ENCODE results near the gene CETP.
"Not testable (repeated sequence)": the region's sequence is repeated elsewhere in the genome, so short reads cannot be mapped to it uniquely, and the experiment has no call there.

Gene CETP

DNA sequence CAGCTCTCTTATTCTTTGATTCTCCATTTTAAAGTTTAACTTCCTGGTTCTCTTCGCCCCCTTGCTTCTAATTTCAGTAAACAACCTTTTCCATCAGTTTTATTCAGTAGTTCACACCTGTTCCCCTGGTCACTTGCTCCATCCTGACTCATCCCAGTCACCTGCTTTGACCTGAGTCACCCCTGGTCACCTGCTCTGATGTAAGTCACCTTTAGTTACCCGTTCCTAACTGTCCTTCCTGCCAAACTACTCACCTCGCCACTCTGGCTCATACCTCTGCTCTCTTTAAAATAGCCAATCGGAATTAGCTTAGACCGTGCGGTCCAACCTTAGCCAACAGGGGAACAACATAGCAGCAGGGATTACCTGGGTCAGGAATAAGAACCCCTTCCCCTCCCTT is 22.9 kb downstream of the CETP start:
- no peak for DNase-seq

DNA sequence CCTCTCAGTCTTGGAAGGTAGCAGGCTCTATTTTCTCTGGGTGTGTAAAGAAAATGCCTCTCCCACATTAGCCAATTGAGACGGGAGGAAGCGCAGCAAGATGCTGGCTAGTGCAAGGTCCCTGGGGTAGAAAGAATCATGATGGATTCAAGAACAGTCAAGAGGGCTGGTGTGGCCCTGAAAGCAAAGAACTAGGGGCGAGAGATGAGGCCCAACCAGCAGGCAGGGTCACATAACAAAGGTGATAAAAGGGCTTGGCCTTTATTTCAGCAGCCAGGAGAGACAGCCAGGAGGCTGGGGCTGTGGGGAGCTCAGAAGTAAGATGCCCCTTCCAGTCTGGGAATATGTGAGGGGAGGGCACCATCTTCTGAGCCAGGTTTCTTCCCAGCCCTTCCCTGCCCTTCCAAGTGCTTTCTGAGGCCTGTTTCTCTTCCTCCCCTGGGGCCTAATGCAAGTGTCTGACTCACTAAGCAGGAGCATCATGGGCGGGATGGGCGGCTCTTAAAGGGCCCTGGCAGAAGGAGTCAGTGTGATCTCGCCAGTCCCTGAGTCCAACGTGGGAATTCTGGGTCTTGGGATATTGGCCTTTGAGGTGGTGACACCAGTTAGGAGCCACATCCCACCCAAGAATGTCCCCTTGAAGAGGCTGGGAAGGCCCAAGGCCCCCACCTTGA is 23.7 kb downstream of the CETP start:
- no peak for DNase-seq

DNA sequence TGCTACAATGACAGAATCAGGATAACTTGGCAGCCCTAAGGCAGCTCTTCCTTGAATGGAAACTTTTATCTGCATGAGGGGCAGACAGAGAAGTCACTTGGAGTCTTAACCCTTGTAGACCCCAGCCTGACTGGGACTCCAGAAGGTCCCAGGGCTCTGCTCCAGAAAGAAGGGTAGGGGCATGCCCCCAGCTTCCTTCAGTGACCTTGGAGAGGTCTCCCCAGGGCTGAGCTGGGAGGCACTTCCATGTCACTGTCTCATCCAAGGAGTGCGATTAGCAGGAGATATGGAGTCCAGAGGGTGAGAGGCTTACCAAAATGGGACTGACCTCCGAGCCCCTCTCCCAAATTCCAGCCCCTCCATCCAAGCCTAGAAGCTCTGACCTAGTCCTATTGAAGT is 24.2 kb downstream of the CETP start:
- DNase-seq = no peak

DNA sequence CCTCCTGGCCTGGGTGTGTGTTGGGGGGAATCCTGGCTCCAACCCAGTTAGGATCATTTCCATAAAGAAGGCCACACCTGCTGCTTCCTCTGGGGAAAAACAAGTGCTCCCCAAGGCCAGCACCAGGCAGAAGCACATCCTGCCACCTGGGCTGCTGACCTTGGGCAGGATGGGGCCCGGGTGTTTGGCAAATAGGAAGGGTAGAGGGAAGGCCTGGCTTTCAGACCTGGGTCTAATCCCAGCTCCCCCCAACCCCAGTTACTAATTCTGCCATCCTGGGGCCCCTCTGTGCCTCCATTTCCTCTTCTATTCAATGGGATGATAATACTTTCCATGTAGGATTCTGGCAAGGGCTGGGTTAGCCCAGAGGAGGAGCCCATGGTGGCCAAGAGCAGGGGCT is 24.6 kb downstream of the CETP start:
- no peak for DNase-seq

DNA sequence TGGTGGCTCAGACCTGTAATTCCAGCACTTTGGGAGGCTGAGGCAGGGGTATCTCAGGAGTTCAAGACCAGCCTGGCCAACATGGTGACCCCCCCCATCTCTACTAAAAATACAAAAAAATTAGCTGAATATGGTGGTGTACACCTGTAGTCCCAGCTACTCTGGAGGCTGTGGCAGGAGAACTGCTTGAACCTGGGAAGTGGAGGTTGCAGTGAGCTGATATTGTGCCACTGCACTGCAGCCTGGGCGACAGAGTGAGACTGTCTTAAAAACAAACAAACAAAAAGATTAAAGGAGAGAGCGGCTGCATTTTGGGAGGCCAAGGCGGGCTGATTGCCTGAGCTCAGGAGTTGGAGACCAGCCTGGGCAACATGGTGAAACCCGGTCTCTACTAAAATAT is 25.2 kb downstream of the CETP start:
- not testable (repeated sequence) for DNase-seq

DNA sequence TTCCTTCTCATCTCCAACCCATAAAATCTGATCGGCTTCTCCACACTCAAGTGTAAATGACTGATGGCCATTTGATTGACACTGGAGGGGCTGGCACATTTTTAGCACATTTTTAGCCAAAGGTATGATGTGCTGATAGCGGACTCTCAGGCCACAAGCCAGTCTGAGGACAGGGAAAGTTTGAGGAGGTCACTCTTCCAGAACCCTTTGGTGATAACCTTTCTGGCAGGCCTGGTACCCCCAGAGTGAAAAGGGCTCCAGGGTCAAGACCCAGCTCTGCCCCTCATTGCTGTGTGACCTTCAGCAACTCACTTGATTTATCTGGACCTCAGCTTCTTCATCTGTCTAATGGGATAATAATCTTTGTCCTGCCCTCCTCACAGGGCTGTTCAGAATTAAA is 25.9 kb downstream of the CETP start:
- DNase-seq = no peak

DNA sequence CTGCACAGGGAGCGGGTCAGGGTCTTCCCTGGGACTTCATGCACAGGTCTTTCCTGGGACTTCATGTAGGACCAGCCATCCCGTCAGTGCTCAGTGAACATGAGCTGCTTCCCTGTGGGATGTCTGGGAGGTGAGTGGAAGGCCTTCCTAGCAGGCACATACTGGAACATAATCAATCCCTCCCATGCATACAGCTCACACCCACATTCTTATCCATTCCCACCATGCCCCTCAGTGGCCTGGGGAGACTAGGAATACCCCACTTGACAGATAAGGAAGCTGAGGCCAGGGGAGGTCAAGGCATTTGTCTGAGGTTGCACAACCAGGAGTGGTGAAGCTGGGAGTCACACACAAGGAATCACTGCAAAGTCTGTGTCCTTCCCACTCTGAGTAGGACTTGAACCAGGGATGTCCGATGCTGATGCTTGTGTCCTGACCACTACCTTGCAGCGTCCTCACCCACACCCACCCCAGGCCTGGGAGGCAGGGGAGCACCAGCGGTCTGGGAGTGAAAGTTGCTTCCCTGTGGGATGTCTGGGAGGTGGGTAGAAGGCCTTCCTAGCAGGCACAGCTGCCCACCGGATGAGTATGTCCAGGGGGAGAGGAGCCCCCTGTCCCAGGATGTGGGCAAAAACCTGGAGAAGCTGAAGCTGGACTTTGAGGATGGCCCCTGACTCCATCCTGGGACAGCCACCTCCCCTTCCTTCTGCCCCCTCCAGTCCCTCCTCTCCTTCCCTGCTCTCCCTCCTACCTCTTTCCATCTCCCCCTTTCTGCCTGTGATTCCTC is 26.6 kb downstream of the CETP start:
- no peak for DNase-seq

DNA sequence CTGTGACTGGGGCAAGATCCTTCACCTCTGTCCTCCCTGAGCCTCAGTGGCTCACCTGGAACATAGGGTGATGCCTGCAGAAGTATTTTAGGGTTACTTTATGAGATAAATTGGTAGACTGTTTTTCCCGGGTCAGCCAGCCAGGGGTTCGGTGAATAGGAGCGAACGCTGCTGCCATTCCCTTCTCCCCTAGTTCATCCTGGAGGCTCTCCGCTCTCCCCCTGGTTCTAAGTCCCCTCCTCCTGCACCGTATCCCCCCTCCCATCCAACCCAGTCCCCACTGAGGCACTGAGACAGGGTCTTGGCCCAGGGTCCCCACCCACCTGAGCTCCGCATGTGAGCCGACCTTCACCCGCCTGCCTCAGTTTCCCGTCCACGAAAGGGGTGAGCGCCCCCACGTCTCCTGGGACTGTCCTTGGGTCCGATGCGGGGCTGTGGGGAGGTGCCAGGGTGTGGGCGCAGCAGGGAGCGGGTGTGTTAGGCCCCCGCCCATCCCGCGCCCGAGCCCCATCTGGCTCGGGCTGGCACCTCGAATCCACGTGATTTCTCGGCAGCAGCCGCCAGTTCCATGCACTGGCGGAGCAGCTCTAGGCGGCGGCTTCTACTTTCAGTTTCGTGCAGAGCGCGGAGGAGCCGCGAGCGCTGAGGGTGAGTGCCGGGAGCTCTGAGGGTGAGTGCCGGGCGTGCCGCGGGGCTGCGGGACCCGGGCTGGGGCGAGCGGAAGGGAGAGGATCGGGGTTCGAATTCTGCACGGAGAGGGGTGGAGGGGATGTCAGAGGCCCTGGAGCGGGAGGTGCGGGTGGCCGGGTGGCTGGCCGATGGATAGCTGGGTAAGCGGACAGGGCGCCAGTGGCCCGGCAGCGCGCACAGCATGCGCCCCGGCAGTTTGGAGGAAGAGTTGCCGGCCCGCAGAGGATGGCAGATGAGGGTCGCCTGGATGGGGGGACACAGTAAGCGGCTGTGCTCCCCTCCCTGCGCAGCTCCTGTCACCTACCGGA is 27.5 kb downstream of the CETP start, which contains the start of gene NLRC5:
TSS of gene NLRC5 (plus strand) at position 610 of the 998 bp plus-strand sequence. CDS start 31,156 bp downstream, outside the sequence.
- peak; percentile 23 for DNase-seq

DNA sequence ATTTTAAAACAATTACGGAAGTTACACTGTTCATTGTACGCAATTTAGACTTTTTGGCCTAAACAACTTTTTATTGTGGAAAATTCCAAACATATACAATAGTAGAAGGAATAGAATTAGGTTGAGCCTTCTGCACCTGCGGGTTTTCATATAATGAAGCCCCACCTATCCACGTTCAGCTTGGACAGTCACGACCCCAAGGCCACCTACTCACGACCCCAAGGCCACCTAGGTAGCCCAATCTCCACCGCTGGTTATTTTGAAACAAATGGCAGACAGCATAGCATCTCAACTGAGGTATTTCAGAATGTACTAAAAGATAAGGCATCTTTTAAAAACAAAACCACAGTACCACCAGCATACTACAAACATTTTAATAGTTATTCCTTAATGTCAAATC is 28.2 kb downstream of the CETP start:
- no peak for DNase-seq

DNA sequence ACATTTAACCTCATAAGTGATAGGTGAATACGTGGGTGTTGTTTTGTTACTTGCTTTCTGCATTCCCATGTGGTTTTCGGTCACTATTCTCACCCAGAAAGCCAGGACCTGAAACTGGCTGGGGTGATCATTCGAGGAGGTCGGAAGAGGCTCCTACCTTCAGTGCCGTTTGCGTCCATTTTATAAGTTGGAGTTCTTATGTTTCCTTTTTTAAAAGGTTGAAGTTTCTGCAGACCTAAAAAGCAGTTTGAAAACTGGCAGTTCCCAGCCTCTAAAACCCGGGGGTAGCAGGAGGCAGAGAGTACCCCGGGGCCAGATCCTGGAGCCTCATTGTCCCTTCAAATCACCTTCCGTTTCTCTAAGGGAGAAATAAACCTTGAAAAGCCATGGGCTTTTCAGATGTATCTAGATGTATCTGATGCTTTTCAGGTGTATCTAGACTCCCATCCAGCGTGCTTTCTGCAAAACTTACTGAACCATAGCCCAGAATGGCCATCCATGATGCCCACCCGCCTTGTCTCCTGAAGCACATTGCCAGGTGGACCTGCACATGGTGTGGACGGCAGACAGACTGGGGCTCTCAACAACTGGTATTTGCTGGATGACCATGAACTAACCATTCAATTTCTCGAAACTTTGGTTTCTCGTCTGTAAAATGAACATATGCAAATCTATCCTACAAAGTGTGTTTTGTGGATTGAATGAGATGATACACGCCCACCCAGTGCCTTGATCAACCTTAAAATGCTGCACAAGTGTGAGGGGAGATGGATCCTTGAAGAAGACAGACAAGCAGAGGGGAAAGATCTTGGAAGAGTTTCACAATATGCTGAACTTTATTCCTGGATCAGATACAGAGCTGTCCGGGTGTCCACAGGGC is 28.9 kb downstream of the CETP start:
- no peak for DNase-seq

DNA sequence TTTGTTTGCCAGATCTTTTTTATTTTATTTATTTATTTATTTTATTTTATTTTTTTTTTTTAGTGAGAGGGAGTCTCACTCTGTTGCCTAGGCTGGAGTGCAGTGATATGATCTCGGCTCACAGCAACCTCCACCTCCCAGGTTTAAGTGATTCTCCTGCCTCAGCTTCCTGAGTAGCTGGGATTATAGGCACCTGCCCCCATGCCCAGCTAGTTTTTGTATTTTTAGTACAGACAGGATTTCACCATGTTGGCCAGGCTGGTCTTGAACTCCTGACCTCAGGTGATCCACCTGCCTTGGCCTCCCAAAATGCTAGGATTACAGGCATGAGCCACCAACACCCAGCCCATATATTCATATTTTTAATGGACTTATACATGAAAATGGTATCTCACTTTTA is 30.7 kb downstream of the CETP start:
- not testable (repeated sequence) for DNase-seq

DNA sequence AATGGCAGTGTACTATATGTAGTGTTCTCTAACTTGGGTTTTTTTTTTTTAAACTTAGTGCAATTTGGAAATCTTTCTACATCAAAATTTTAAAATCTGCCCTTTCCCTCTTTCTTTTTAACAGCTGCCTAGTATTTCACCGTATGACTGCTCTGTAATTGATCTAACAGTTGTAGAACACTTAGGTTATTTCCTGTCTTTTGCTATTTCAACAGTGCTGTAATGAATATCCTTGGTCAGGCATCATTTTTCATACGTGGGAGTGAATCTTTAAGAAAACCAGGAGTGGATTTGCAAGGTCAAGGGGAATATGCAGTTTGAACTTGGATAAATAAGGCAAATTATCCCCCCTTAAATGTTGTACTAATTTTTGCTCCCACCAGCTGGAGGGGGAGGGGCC is 31.5 kb downstream of the CETP start:
- DNase-seq = no peak

DNA sequence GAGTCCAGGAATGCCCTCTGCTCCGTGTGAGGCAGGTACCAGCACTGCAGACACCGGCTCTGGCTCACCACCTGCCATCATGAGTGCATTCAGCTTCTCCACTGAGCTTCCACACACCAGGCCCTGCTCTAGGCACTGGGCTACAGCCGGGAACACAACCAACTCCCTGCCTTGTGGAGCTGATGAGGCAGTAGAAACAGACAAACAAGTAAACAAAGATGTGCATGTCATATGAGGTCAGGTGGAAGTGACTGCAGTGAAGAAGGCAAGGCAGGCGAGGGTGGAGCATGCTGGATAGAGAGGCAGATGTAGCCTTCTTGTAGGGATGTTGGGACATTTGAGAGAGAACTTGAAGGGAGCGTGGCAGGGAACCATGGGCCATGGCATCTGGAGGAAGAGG is 32.6 kb downstream of the CETP start:
- no peak for DNase-seq

DNA sequence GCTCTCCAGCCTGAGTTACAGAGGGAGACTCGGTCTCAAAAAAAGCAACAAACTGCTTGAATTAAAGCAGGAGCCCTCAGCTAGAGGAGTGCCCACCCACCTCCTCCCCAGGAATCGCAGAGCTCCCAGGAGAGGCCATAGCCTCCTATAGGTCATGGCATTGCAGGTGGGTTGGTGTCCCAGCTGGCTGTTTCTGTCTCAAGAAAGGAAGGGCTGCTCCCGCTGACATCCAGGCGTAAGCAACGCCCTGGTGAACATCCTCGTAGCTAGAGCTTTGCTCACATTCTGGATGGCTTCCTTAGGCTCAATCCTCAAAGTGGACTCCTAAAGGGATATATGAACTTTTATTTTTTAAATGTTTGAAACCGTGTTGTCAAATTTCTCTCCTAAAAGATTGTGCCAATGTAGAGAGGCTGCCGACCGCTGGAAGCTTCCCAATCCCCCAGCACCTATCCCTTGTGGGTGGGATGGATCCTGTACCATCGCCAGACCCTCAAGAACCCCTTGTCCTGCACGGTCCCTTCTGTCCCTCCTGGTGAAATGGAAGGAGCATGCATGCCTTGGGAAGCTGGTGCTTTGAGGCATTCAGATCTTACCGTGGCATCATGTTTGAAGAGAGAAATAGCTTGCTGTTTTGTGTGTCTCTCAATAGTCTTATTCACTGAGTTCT is 33.5 kb downstream of the CETP start:
- no peak for DNase-seq

DNA sequence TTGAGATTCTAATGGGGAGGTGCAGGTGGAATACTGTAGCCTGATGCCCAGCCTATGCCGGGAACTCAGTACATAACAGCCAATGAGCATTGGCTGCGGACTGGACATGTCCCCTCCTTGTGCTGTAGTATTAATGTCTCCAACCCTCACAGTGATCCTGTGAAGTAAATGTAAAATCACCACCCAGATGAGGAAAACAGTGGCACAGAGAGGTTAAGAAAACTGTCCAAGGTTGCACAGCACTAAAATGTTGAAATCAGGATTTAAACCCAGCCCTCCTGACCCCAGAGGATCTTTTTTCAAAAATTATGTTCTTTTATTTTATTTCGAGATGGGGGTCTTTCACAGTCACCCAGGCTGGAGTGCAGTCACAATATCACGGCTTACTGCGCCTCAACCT is 35.5 kb downstream of the CETP start:
- no peak for DNase-seq

DNA sequence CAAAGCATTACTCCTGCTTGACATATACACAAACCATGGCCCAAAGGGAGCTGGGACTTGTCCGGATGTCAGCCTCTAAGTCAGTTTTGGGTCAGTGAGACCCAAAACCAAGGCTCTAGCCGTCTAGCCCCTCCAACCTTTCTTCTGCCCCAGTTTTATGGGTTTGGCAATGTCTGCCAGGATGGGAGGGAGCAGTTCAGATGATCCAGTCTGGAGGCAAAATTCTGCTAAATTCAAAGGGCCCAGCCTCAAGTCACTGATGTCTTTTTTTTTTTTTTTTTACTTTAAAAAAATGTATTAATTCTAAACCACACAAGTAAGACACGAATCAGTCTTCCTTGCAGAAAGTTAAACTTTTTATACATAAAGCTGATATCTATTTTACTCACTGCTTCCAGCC is 36.2 kb downstream of the CETP start:
- no peak for DNase-seq

DNA sequence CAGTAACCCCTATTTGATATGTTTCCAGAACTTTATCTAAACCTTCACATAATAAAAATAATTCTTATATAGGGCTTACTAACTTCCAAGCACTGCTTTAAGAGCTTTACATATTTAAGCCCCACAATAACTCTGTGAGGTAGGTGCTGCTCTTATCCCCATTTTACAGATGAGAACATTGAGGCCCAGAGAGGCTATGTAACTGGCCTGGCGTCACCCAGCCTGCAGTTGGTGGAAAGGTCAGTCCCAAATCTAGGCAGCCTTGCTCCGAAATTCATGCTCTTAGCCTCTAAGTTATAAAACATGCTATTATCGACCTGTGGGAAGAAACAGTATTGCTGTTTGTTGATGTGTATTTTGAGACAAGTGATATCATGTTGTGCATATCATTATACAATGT is 36.6 kb downstream of the CETP start:
- no peak for DNase-seq

DNA sequence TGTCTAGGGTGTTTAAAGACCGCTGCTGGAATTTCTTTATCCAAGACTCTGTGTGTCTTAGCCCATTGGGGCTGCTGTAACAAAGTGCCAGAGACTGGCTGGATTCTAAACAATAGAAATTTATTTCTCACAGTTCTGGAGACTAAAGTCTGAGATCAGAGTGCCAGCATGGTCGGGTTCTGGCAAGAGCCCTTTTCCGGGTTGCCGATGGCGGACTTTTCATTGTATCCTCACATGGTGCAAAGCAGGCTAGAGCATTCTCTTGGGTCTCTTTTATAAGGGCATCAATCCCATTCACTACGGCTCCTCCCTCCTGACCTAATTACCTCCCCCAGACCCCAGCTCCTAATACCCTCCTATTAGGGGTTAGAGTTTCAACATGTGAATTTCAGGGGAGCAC is 37.1 kb downstream of the CETP start:
- DNase-seq = no peak

DNA sequence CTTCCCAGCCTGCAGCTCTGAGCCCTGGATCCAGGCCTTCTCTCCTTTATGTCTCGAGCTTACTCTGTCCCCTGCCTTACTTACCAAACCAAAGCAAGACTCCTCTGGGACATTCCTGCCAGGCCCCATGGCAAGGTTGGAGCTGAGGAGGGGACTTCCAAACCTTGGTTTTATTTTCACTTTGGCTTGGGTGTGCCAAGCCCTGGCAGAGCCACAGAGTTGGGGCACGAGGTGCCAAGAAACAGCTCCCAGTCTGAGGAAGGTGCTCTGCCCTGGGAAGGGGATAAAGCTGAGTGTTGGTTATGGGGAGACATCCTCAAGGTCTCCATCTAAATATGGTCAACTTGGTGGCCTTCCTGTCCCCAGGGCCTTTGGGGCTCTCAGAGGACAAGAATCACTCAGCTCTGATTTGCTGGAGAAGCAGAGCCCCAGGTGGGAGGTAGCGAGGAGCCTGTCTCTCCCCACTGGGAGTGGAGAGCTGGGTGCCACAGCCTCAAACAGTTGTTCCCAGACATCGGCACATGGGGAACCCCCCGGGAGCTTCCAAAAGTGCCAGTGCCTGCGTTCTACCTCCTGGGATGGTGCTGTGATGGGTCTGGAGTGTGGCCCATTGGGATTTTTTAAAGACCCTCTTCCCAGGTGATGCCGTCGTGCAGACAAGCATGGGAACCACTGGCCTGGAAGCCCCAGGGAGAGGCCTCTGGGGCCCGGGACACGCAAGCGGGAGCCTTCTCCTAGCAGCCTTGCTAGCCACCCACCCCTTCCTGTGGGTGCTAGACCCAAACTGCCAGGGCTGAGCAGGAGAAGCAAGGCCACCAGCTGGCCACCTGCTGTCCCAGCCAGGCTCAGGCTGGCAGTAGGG is 37.9 kb downstream of the CETP start:
- DNase-seq = no peak

DNA sequence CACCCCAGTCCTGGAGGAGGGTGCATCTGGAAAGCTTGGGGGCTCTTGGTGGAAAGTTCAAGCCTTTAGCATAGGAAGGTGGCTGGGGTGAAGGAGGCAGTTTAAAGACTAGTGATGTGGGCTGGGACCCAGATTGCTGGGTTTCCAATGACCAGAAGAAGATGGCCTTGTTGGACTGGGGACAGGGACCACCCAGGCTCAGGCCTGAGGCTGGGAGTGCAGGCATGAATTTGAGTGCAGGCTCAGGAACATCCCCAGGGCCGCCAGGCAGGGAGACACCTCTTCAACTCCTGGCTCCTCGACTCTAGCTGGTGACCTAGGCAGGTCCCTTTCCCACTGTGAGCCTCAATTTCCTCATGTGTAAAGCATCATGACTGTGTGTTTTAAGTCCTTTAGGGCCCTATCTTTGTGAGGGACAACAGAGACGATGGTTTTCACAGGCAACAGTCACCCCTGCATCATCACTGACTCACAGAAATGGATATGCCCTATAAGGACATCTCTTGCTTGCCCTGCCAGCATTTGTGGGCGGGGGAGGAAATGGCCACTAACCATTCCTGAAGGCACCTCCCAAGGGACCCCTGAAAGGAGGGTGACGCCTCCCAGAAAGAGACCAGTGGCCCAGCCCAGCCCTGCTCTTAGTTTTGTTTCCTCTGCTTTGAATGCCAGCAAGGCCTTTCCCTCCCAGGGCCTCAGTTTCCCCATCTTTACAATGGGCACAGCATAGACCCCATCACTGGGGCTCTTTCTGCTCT is 38.7 kb downstream of the CETP start:
- no peak for DNase-seq
